Astrocyte (in vitro differentiated cells and primary cell): ENCODE data around the gene ANKRD12. TPM values are rescaled to one million over a fixed set of nuclear protein-coding genes. Genes with fewer than 3 reads are reported as not detected.

Source experiments
- DNase-seq: peaks from one replicate; pipeline ENCODE4 v3.0.0-alpha.2; 2010; ENCODE audit warnings: low read depth
- FAIRE-seq: peaks from 2 replicates; lab custom pipeline; 2011; peaks lifted over from hg19 to GRCh38; lab: Jason Lieb, UNC
- H2AFZ ChIP-seq: 2 replicates; pipeline ENCODE4 v1.6.0; 2012; ENCODE audit warnings: low read depth, low read length, inconsistent platforms
- H3K27ac ChIP-seq: 2 replicates; pipeline ENCODE4 v1.5.1; 2011; ENCODE audit warnings: low read depth, low read length, inconsistent platforms
- H3K27me3 ChIP-seq: 2 replicates; pipeline ENCODE4 v1.6.0; 2011; ENCODE audit warnings: low read length, inconsistent platforms; ENCODE audit not compliant: insufficient read depth
- H3K36me3 ChIP-seq: 2 replicates; pipeline ENCODE4 v1.5.1; 2011; ENCODE audit warnings: low read length, inconsistent platforms; ENCODE audit not compliant: insufficient read depth
- H3K4me1 ChIP-seq: 2 replicates; pipeline ENCODE4 v1.5.1; 2011; ENCODE audit warnings: low read length, inconsistent platforms; ENCODE audit not compliant: insufficient read depth
- H3K4me2 ChIP-seq: 2 replicates; pipeline ENCODE4 v1.6.0; 2012; ENCODE audit warnings: low read length, inconsistent platforms
- H3K4me3 ChIP-seq: 2 replicates; pipeline ENCODE4 v1.5.1; 2011; ENCODE audit warnings: low read depth, mild to moderate bottlenecking, low read length, inconsistent platforms; ENCODE audit not compliant: insufficient read depth
- H3K79me2 ChIP-seq: 2 replicates; pipeline ENCODE4 v1.6.0; 2012; ENCODE audit warnings: mild to moderate bottlenecking, low read length, inconsistent platforms; ENCODE audit not compliant: insufficient read depth
- H3K9ac ChIP-seq: 2 replicates; pipeline ENCODE4 v1.6.0; 2012; ENCODE audit warnings: mild to moderate bottlenecking, low read length, inconsistent platforms
- H3K9me3 ChIP-seq: 2 replicates; pipeline ENCODE4 v1.5.1; 2012; ENCODE audit warnings: low read depth, mild to moderate bottlenecking, low read length, inconsistent platforms; ENCODE audit not compliant: insufficient read depth
- H4K20me1 ChIP-seq: 2 replicates; pipeline ENCODE4 v1.6.0; 2012; ENCODE audit warnings: low read length, inconsistent platforms; ENCODE audit not compliant: insufficient read depth
- H3K27ac Mint-ChIP-seq: one replicate; pipeline ENCODE4 v1.8.0; 2021; ENCODE audit warnings: mild to moderate bottlenecking, mixed read lengths; ENCODE audit not compliant: unreplicated experiment
- H3K27me3 Mint-ChIP-seq: one replicate; pipeline ENCODE4 v1.8.0; 2021; ENCODE audit warnings: low read depth, mixed read lengths; ENCODE audit not compliant: unreplicated experiment
- H3K36me3 Mint-ChIP-seq: one replicate; pipeline ENCODE4 v1.8.0; 2021; ENCODE audit warnings: low read depth, mixed read lengths; ENCODE audit not compliant: unreplicated experiment
- H3K4me1 Mint-ChIP-seq: one replicate; pipeline ENCODE4 v1.8.0; 2021; ENCODE audit warnings: low read depth, mixed read lengths; ENCODE audit not compliant: unreplicated experiment
- H3K4me3 Mint-ChIP-seq: one replicate; pipeline ENCODE4 v1.8.0; 2021; ENCODE audit warnings: mild to moderate bottlenecking, moderate library complexity, mixed read lengths; ENCODE audit not compliant: unreplicated experiment
- H3K9me3 Mint-ChIP-seq: one replicate; pipeline ENCODE4 v1.8.0; 2021; ENCODE audit warnings: mild to moderate bottlenecking, mixed read lengths; ENCODE audit not compliant: unreplicated experiment
- CTCF ChIP-seq: IDR thresholded peaks from 2 replicates; pipeline ENCODE4 v1.5.1; 2011; ENCODE audit warnings: low read depth, mild to moderate bottlenecking, inconsistent platforms, low read length, moderate library complexity; ENCODE audit not compliant: insufficient read depth
- EZH2 ChIP-seq: IDR thresholded peaks from 2 replicates; pipeline ENCODE4 v1.6.1; 2012; ENCODE audit warnings: mild to moderate bottlenecking, low read length, inconsistent platforms; ENCODE audit not compliant: insufficient read depth
- total RNA-seq: library from RNA; stranded (reverse); gene quantifications from 2 replicates; pipeline ENCODE4 v1.2.1, GENCODE V29; 2021

Gene ANKRD12
- total RNA-seq, 1 donor from 2014 or later: 24.4 TPM

GRCh38 chr18:9177466-9177865 is 40.9 kb downstream of the ANKRD12 start:
- Histone ChIP-seq H3K9me3 (no peaks in the 10 kb centered on the region), H3K79me2 (peaks cover 56% of the 10 kb centered on the region), H3K9ac (no peak overlapping the region), H3K36me3 (no peaks in the 10 kb centered on the region), H3K27ac (no peak overlapping the region), H4K20me1 (peaks cover 28% of the 10 kb centered on the region), H3K4me1 (no peaks in the 10 kb centered on the region), H3K4me2 (no peak overlapping the region), H3K27me3 (no peaks in the 10 kb centered on the region), H3K4me3 (no peak overlapping the region), H2AFZ (no peak overlapping the region)
- Mint-ChIP-seq H3K4me3 (no peak overlapping the region), H3K27me3 (no peaks in the 10 kb centered on the region), H3K4me1 (peaks cover 3% of the 10 kb centered on the region), H3K36me3 (peaks cover 4% of the 10 kb centered on the region), H3K9me3 (no peaks in the 10 kb centered on the region), H3K27ac (no peak overlapping the region)
- TF ChIP-seq CTCF (no peak), EZH2 (no peak)
- no peak for FAIRE-seq
- DNase-seq: no peak

- Histone ChIP-seq H3K79me2 (peaks cover 51% of the 10 kb centered on the region), H3K27ac (no peak overlapping the region), H3K9ac (no peak overlapping the region), H3K9me3 (no peaks in the 10 kb centered on the region), H3K27me3 (no peaks in the 10 kb centered on the region), H2AFZ (no peak overlapping the region), H3K4me2 (no peak overlapping the region), H4K20me1 (peaks cover 21% of the 10 kb centered on the region), H3K4me3 (no peak overlapping the region), H3K36me3 (no peaks in the 10 kb centered on the region), H3K4me1 (no peaks in the 10 kb centered on the region)
- Mint-ChIP-seq H3K36me3 (peaks cover 4% of the 10 kb centered on the region), H3K9me3 (no peaks in the 10 kb centered on the region), H3K27ac (no peak overlapping the region), H3K27me3 (no peaks in the 10 kb centered on the region), H3K4me3 (no peak overlapping the region), H3K4me1 (peaks cover 3% of the 10 kb centered on the region)
- FAIRE-seq (no peak), DNase-seq (no peak)
- TF ChIP-seq EZH2: no peak
- no peak for TF ChIP-seq CTCF
Measured at GRCh38 chr18:9178557-9178956, 42.0 kb downstream of the ANKRD12 start.

GRCh38 chr18:9181275-9181674 is 44.7 kb downstream of the ANKRD12 start:
- H3K9ac ChIP-seq: no peak overlapping the region
- Mint-ChIP-seq H3K9me3 (no peaks in the 10 kb centered on the region), H3K4me1 (no peaks in the 10 kb centered on the region), H3K4me3 (no peak overlapping the region), H3K27me3 (no peaks in the 10 kb centered on the region), H3K36me3 (no peaks in the 10 kb centered on the region), H3K27ac (no peak overlapping the region)
- H3K27me3 ChIP-seq: no peaks in the 10 kb centered on the region
- H3K79me2 ChIP-seq: peaks cover 34% of the 10 kb centered on the region
- H3K9me3 ChIP-seq: no peaks in the 10 kb centered on the region
- no peaks in the 10 kb centered on the region for H3K4me1 ChIP-seq
- no peak for FAIRE-seq
- no peaks in the 10 kb centered on the region for H3K36me3 ChIP-seq
- no peak overlapping the region for H2AFZ ChIP-seq
- H3K4me3 ChIP-seq: no peak overlapping the region
- no peak for DNase-seq
- H4K20me1 ChIP-seq: peaks cover 19% of the 10 kb centered on the region
- TF ChIP-seq CTCF (no peak), EZH2 (no peak)
- H3K4me2 ChIP-seq: no peak overlapping the region
- no peak overlapping the region for H3K27ac ChIP-seq
